GM19025 (cell line): ENCODE data around the gene CHCHD6.

Experiments
- ATAC-seq: cut with Tn5 transposase; IDR thresholded peaks from one replicate; pipeline ENCODE4 v1.9.1; 2021; ENCODE audit warnings: mild to moderate bottlenecking, low read depth, moderate library complexity; ENCODE audit not compliant: unreplicated experiment

CHCHD6 gene

GRCh38 chr3:126998320-126998719 lies 294.3 kb downstream of the CHCHD6 start:
- no peak for ATAC-seq

GRCh38 chr3:126998728-126999127 lies 294.7 kb downstream of the CHCHD6 start:
- ATAC-seq: no peak

DNA sequence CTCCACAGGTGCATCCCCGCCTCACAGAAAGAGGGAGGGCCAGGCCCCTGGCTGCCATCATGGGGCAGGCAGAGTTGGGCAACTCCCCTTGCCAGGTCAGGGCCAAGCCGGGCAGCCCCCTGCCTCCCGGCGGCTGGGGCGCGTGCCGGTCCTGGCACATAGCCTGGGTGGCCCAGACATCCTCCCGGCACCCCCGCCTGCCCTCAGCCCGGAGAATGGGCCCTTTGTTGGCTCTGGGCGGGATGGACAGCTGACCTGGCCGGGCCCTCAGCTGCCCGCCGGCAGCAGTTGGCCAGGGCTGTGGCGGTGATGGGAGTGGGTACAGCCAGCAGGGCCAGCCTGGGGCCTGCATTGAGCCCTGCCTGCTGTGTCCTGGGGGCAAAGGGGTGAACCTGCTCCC lies 295.3 kb downstream of the CHCHD6 start:
- no peak for ATAC-seq

DNA sequence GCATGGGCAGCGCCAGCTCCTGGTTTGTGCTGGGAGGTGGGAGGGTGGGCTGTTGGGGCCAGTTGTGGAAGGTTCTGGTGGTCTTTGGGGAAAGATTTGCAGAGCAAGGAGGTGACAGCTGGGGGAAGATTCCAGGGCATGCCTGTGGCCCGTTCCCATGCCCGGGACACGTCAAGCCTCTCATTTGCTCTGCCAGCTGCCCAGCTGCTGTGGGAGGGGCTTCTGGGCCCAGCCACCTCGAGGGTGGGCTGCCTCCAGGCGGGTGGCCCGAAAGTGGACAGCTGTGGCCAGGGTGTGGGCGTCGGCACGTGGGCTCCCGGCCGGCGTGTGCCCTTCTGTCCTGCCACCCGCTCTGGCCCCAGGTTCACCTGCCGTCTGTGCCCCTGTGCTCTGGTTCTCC lies 296.1 kb downstream of the CHCHD6 start:
- ATAC-seq: no peak

- no peak for ATAC-seq
These were observed 296.7 kb downstream of the CHCHD6 start for GRCh38 chr3:127000761-127001160.

GRCh38 chr3:127001486-127002194 lies 297.6 kb downstream of the CHCHD6 start:
- no peak for ATAC-seq

- ATAC-seq: no peak
These were observed 298.4 kb downstream of the CHCHD6 start for GRCh38 chr3:127002195-127003174.

DNA sequence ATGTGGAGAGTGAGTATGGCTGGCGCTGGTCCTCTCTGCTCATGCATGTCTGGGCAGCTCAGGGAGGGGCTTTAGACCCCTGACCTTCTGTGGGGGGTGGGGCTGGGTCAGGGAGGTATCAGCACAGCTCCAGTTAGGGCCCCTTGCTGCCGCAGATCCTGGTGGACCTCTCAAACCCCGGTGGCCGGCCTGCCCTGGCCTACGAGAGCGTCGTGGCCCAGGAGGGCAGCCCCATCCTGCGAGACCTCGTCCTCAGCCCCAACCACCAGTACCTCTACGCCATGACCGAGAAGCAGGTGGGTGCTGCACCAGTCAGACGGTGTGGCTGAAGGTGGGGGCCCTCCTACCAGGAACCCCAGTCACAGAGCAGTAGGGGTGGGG lies 299.1 kb downstream of the CHCHD6 start:
- ATAC-seq: no peak

GRCh38 chr3:127003601-127004280 lies 299.7 kb downstream of the CHCHD6 start:
- no peak for ATAC-seq

- no peak for ATAC-seq
These were observed 300.8 kb downstream of the CHCHD6 start for GRCh38 chr3:127004641-127005397.

DNA sequence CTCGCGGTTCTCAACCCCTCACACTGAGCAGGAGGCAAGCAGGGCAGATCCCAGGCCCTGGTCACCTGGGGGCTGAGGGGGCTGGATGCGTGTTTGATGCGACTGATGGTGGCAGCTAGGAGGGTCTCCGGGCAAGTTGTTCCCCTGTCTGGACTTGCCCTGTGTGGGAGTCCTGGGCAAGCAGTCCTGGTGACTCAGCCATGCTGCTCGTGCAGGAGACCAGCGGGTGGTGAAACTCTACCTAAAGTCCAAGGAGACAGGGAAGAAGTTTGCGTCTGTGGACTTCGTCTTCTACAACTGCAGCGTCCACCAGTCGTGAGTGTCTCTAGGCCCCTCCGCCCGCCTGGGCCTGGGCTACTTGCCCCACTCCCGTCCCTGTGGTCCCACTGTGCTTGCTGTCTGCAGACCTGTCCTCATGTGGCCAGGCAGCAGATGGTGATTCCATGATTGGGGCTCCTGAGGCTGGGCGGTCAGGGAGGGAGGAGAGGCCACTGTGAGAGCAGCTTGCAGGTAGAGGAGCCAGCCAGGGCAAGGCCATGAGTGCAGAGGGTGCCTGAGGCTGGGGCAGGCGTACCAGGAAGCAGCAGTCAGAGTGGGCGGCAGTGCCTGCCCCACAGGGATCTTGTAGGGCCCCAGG lies 301.9 kb downstream of the CHCHD6 start:
- ATAC-seq: no peak

DNA sequence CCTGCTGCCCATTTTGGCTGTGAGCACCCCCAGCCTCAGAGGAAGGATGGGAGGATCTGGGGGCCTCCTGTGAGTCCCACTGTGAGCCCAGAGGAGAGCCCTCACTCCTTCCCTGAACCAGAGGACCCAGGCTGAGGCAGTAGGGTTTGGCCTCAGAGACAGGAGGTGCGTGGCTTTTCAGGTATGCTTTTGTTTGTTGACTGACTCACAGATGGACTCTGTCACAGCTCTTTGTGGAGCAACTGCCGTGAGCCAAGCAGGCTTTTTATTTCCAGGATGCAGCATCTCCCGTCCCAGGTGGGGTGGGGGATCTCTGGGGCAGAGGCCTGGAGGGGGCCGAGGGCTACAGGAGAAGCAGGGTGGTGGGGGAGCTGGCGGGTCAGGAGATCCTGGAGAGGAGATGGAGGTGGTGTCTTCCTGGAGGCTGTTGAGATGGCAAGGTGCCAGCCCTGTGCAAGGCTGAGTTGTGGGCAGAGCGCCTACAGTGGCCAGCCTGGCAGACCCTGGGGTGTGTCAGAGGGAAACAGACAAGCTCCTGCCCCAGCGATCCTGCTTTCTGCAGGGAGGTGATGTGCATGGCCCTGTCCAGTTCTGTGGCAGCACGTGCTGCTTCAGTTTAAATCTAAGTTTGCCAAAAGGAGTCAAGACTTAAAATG lies 302.9 kb downstream of the CHCHD6 start:
- ATAC-seq: no peak

DNA sequence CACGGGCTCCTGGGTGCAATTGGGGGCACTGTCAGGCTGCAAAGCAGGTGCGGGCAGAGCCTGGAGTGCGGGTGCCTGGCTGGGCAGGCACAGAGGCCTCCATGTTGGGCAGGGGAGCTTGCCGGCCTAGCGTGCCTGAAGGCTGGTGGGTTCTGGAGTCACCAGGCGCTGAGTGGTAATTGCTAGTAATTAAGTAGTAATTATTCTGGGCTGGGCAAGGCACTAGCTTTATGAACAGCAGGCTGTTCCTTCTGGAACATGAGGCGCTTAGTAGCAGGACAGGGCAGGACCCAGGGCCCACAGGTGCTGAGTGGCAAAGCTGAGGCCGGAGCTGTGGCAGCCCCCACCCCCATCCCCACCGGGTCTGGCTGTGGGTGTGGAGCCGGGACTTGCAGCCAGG lies 304.2 kb downstream of the CHCHD6 start:
- no peak for ATAC-seq

GRCh38 chr3:127009531-127009930 lies 305.5 kb downstream of the CHCHD6 start:
- no peak for ATAC-seq
